ENCODE measurements around the gene ZNF385C.
A peak's percentile ranks its signal among the peaks of the same experiment; 100 is the strongest.

Gene ZNF385C

DNA sequence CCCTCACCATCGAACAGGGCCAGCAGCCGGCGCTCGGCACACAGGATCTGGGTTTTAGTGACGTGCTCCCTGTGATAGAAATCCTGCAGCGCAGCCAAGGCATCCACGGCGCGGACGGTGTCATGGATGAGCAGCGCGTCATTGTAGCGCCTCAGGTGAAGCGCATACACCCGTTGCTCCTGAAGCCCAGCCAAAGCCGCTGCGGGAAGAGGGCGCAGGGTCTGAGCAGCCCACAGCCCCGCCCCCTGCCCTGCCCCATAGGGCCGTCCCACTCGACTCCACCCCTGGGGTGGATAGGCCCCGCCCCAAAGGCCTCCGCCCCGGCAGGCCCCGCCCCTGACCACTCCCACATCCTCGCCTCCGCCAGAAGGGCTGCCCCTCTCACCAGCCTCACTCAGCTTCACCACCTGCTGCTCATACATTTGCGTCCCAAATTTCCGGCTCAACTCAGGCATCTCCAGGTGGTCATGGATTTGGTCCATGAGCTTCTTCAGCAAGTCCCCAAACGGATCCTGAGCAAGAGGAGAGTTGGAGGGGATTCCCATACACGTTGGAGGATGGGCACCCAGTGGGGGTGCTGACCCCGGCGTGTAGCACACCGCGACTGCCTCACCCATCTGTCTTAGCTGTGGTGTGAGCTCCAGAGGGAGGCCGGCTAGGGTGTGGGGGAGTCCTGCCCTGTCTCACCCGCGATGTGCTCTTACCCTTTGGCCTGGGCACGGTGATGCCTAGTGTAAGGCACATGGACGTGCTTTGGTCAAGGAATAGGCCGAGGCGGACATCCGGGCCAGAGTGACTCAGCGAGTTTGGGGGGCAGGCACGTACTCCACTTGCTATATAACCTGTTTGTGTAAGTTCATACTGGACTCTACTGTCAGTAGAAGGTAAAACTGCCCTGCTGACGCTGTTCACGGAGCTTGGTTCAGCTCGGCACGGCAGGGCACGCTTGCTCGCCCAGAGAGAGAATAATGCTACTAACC is 9.6 kb upstream of the ZNF385C start:
- DNase-seq (ENCODE audit: low spot score) = no peak

DNA sequence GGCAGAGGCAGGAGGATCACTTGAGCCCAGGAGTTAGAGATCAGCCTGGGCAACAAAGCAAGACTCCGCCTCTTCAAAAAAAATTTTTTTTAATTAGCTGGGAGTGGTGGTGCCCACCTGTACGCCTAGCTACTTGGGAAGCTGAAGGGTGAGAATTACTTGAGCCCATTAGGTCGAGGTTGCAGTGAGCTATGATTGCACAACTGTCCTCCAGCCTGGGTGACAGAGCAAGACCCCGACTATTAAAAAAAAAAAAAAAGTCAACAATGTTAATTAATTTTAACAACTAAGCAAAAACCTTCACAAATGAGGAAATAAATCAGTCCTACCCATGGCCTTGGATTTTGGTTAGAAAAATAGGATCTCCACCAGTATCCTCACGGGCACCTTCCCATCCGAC is 8.9 kb upstream of the ZNF385C start:
- DNase-seq (ENCODE audit: low spot score) = no peak

DNA sequence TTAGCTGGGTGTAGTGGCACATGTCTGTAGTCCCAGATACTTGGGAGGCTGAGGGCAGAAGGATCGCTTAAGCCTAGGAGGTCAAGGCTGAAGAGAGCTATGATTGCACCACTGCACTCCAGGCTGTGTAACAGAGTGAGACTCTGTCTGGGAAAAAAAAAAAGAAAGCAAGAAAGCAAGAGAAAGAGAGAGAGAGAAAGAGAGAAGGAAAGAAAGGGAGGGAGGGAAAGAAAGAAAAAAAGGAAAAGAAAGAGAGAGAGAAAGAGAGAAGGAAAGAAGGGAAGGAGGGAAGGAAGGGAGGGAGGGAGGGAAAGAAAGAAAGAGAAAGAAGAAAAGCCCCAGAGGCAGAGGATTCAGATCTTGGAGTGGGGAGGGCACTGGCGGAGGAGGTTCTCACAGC is 7.7 kb upstream of the ZNF385C start:
- DNase-seq (ENCODE audit: low spot score) = no peak

DNA sequence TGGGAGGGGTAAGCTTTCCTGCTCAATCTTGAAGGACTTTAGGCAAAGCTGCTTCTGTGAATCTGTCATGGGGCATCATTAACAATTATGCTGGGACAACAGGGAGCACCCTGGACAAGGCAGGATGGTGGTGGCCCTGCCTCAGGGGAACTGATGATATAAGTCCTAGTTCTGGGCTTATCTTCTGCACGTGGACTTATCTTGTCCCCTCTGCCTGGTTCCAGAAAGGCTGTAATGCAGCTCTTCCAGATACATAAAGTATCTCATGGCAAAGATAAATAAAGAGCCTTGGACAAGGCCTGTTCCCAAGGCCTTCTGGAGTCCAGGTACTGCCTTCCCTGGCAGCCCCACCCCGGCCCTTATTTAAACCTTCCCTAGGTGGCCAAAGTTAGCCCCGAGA is 6.0 kb upstream of the ZNF385C start:
- no peak for DNase-seq (ENCODE audit: low spot score)

DNA sequence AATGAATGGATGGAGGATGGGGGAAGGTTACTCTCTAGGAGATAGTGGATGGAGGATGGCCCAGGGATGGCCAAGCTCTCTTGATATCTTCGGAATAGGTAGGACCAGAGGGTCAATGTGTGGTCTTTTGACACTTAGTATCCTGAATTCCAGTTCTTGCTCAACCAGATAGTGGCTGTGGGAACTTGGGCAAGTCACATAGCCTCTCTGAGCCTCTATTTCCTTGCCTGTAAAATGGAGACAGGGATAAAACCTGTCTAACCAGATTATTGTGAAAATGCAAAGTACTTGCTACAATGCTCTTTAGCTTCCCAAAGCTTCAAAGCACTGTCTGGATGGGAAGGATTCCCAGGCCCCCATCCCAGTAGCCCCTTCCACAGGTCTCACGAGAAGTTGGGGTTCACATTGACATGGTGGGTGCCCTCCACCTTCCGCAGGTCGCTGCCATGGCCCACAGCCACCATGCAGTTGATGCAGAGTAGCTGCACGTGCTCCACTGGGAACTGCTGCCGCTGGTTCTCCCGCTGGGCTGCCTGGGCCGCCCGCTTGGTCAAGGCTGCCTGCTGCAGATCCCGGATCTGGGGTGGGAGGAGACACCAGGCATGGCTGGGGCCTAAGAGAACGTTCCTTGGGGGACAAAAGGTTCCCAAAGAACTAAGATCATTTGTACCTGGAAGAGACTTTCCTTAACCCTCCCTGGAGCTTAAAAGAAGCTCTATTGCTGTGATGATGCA is 5.1 kb upstream of the ZNF385C start:
- no peak for DNase-seq (ENCODE audit: low spot score)

DNA sequence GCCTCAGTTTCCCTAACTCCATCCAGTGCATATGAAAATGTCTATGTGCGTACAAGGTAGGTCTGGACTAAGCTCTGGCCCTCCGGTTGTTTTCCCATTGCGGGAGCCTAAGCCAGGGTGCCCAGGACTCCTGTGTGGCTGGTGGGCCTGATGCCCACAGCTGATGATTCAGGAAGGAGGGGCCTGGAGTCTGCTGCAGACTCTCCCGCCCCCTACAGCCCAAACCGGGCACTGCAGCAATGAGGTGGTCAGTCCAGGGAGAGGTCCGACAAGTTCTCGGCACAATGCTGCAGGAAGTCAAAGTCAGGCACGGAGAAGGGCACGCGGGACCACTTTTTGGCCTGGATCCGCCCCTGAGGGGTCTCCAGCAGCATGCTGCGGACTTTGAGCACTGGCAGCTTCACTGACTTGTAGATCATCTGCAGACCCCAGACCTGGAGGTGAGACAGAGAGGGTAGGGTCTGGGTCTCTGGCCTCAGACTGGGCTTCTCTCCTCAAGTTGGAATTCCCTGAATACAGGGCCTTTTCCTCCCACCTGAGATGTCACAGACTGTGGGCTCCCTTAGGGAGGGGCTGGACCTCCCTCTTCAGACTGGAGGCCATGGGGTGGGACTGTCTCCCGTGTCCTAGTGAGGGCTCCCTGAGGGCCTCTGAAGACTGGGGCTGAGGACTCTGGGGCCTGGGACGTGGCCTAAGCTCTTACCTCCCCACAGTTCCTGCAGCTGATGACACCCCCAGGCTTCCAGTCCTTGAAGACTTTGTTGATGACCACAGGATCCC is 3.4 kb upstream of the ZNF385C start:
- DNase-seq (ENCODE audit: low spot score) = peak; percentile 52

DNA sequence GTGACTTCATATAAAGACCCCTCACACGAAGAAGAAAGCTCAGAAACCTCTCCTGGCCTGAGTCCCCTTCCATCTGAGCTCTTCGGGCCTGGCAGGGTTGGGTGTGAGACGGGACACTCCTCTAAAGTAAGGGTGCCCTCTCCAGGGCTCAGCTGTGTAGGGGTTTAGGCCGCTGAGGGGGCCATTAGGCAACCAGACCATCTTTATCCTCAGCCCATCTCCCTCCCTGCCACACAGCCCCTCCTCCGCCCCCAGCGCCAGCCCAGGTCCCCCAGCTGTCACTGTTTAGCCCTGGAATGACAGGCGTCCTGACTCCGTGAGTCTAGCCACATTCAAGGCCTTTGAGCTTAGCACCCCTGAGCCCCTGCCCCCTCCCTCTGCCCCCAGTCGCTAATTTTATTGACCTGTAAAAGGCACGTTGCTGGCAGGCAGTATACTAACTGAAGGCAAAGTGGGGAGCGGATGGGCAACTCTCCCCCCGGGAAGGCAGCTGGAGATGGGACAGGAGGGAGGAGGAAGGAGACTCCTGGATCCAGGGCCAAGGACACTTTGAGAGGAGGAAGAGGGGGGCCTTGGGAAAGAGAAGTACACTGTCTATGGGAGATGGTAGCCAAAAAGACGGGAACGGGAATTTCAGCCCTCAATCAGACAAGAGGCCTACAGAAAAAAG is 592 bp upstream of the ZNF385C start:
- no peak for DNase-seq (ENCODE audit: low spot score)

DNA sequence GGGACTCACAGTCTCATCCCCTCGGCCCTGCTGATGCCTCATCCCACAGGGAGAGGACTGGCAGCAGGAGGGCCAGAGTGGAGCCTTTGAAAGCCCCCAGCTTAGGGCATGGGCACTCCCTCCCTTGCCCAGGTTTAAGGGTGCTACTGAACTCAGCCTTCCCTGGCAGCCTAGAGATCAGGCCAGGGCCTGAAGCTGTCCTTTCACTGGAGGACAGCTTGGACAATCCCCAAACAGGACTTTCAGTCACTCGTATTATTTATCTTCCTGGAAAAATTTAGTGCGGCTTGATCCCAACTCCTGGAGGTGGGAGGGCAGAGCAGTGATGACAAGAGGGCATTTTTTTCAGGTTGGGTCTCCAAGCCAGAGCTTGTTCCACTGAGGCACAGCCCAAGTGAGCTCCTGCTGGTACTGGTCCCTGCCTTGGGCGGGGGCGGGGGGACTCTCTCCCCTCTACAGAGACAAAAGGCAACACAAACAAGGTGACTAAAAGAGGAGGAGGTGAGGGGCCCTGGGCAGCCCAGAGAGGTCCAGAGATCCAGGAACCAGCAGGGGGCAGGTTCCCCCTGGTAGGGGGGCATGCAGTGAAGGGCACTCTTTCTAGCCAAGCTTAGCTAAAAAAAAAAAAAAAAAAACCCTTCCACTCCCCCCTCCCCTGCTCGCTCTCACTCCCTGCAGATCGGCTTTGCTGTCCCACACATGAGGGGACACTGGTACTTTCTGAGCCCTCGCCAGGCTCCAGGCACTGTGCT is 1.7 kb downstream of the ZNF385C start:
- no peak for DNase-seq (ENCODE audit: low spot score)

DNA sequence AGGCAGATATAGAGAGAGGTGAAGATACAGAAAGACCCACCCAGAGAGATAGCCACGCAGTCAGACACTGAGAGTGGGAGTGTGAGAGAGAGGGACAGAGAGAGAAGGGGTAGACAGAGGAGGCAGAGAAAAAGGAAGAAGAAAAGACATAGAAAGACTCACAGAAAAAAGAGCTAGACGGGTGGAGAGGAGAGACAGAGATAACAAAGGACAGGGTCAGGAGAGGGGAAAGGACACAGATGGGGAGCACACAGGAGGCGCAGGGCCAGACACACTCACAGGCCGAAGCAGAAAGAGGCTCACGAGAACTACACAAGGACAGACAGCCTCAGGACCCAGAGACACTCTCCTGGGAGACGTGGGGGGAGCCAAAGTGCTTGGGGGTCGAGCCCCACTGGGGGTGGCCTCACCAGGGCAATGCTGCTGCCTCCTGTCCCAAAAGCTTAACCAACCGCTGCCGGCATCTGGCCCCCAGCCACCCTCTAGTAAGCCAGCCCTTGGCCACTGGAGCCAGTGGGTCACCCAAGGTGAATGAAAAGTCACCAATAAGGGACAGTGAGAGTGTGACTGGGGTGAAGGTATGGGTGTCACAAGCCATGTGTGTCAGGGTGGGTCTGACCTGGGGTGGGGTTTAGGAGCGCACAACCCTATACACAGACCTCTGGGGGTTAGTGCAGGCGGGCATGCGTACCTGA is 3.8 kb downstream of the ZNF385C start:
- DNase-seq (ENCODE audit: low spot score) = no peak

DNA sequence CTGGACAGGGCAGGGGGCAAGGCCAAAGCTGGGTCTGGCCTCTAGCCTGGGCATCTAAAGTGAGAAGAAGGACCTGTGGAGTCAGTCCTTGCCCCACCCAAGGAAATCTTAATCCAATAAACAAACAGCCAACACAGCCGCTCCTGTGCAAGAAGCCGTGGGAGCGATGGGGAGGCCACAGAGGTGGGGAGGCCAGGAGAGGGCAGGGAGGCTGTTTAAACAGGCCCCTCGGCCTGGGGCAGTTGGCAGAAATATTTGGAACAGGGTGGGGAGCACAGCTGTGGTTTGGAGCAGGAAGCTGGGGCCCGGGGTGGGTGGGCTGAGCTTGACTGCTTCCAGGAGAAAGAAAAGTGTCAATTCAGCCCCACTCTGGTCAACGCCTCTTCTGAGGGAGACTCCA is 5.3 kb downstream of the ZNF385C start:
- DNase-seq (ENCODE audit: low spot score) = no peak

DNA sequence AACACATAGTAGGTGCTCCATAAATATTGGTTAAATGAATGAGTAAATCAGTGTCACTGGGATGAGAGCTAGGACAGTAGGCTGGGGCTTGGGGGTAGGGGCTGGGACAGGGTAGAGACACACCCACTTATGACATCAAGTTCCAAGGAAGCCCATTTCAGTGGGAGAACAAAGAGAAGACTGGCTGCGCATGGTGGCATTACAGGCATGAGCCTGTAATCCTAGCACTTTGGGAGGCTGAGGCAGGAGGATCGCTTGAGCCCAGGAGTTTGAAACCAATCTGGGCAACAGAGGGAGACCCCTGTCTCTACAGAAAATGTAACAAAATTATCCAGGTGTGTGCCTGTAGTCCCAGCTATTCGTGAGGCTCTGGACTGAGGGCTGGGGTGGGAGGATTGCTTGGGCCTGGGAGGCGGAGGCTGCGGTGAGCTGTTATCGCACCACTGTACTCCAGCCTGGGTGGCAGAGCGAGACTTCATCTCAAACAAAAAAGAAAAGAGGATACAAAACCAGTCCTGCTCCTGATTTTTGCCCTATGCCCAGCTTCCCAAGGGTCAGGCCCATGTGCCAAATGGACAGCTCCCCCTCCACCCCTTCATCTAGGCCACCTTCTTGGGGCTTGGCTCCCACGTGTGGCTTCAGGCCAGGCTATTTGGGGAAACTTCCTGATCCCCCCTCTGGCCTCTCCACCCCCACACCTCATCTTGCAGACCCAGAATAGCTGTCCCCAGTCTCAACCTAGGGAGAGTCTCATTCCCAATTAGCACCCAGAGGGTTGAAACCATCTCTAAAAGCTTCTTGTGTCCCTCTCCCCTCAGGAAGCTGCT is 7.1 kb downstream of the ZNF385C start:
- DNase-seq (ENCODE audit: low spot score) = no peak

DNA sequence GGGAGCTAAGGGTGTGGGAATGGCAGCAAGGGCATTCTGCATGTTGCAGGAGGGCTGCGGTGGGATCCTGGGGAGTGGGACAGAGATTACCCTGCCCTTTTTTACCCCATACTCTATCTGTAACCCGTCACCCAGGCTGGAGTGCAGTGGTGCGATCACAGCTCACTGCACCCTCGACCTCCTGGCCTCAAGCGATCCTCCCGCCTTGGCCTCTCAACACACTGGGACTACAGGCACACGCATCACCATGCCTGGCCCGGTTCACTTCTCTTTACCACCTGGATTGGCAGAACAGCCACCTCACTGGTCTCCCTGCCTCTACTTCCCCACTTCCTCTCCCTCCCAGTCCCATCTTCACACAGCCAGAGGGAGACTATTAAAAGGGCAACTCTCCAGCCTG is 9.5 kb downstream of the ZNF385C start:
- no peak for DNase-seq (ENCODE audit: low spot score)

DNA sequence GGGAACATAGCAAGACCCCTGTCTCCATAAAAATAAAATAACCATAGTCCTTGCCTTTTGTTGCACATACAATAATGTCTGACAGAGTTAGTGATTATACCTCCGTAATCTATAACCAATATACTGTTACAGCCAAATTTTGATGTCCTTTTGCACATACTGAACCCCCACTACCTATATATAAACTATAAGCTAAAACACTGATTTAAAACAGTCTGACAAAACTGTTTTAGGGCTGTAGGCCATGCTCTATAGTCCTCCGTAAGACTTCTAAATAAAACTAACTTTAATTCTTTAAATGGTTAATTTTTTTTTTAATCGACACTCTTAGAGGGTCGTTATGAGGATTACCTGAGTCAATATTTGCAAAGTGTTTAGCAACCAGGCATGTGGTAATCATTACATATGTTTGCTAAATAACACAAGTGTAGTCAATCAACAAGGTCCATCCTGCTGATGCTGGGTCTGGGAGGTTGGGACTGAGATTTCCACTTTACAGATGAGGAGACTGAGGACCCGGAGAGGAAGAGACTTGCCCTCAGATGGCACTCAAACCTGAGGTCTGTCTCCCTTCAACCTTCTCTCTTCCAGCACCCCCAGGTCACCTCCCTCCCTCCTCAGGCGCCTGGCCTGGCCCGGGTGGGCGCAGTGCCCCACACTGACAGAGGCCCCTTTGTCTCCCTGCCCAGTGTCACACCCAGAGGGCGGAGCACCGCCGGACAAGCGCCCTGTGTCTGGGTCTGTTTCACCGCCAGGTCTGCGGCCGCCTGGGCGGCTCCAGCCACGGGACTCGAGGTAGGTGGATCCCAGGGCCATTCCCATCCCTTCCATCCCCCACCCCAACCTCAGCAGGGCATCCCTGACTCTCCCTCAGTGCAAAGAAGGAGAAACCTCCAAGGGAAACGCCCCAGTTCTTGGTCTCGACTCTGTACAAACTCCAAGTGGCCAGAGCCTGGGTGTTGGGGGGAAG is 10.3 kb downstream of the ZNF385C start:
- DNase-seq (ENCODE audit: low spot score) = no peak

DNA sequence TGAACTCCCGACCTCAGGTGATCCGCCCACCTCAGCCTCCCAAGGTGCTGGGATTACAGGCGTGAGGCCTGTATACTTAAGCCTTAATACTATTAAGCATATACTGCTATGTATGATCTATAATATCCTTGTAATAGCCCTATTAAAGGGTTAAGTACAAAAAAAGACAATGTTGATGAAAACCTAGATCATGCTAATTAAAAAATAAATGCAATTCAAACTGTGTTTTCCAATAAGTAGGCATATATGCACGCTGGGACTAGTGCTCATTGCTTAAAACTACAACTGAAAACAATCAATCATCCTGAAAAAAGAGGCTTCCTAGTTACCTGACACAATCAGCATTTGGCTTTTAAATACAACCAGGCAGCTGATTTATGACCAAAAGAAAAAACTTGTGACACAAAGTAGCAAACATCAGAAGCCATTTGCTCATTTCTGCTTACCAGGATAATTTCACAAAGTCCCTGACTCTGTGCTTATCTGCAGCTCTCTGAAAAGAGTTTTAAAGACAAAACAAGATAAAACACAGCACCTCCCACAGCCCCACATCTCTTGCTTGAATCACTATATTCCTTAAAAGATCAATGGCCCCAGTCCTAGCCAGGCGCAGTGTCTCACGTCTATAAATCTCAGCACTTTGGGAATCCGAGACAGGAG is 11.1 kb downstream of the ZNF385C start:
- DNase-seq (ENCODE audit: low spot score) = no peak

DNA sequence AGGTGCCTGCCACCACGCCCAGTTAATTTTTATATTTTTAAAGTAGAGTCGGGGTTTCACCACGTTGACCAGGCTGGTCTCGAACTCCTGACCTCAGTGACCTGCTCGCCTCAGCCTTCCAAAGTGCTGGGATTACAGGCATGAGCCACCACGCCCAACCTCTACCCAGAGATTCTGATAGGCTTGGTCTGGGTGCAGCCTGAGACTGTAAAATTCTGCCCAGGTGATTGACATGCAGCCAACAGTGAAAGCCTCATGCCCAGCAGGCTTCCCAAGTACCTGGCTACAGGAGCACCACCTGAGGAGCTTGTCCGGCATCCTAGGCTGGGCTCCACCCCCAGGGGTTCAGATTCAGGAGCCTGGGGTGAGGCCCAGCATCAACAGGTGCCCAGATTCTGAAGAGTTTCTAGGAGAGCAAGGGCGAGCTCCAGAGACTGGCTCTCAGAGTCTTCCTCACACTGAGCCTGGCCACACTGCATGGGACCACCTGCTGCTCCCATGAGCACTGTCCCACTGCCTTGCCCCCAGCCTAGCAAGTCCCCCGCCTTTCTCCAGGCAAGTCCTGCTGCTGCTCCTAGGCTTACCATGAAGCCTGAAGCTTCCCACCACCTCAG is 16.6 kb downstream of the ZNF385C start:
- DNase-seq (ENCODE audit: low spot score) = no peak

DNA sequence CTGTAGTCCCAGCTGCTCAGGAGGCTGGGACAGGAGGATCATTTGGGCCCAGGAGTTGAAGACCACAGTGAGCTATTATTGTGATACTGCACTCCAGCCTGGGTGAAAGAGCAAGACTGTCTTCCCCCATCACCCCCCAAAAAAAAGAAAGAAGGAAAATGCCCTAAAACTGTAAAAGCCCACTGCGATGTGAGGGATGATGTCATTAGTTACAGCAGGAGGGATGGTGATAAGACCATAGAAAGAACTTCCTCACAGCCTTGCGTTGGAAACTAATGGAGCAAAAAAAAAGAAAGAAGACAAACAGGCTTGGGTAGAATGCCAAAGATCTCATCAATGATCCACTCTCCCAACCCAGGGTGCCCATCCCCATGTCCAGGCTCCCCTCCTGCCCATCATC is 18.7 kb downstream of the ZNF385C start:
- no peak for DNase-seq (ENCODE audit: low spot score)

DNA sequence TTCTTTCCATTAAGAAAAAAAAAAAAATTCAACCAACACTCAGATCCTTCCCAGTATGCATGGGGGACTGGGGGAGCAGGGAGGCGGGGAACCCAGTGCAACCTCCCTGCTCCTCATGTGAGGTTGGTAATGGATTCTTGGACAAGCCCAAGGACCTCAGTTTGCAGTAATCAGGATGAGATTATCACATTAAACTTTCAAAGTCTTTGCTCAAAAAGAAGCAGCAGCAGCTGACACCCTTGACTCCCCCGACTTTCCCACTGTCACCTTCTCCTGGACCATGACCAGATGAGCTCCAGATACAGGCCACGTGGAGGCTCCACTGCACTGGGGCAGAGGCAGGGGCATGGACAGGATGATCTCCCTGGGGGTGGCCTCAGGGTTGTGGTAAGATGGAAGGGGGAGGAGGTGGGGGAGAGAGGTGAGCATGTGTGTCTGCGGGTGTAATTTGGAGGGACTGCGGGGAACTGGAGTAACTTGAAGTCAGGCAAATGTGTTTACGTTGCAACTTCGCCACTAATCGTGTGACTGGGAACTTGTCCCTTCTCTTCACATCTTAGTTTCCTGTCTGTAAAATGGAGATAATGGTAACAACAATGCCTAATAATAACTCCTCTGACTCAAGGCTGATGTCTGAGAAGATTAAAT is 19.8 kb downstream of the ZNF385C start:
- no peak for DNase-seq (ENCODE audit: low spot score)

Measured in RKO (cell line).